ENCODE measurements around the gene RNF8. TPM values are rescaled to one million over a fixed set of nuclear protein-coding genes. Genes with fewer than 3 reads are reported as not detected.
"Not testable (repeated sequence)": the region's sequence is repeated elsewhere in the genome, so short reads cannot be mapped to it uniquely, and the experiment has no call there.

Gene RNF8
- total and polyA plus RNA-seq, 8 donors = 8.7 to 46.0 (median 15.3) TPM

GRCh38 chr6:37442416-37443215, 88.8 kb downstream of the RNF8 start:
- H3K4me1 ChIP-seq = peaks cover 34 to 64% (median 49%) of the 10 kb centered on the region in 4 donors
- intact Hi-C loops (cut with DNase I; ENCODE audit: low total_unique reads) = no loop called here
- H3K27ac ChIP-seq = peak overlapping the region; percentile 47 to 79 (median 68)
- no peak for DNase-seq
- H3K36me3 ChIP-seq = peaks cover 36 to 70% (median 58%) of the 10 kb centered on the region in 4 donors
- no peaks in the 10 kb centered on the region for H3K27me3 ChIP-seq
- peak overlapping the region; percentile 11 to 26 (median 22) for H3K4me3 ChIP-seq
- WGBS, 5 donors = 4 to 11% (median 6%) methylated on average over 4 of the region's 4 CpGs
- no peaks in the 10 kb centered on the region for H3K9me3 ChIP-seq
- TF ChIP-seq EP300 (IDR thresholded peaks at IDR 0.05) (no peak), POLR2AphosphoS5 (IDR thresholded peaks at IDR 0.05) (no peak), POLR2A (IDR thresholded peaks at IDR 0.05) (no peak)
- TF ChIP-seq, protein P1, sequence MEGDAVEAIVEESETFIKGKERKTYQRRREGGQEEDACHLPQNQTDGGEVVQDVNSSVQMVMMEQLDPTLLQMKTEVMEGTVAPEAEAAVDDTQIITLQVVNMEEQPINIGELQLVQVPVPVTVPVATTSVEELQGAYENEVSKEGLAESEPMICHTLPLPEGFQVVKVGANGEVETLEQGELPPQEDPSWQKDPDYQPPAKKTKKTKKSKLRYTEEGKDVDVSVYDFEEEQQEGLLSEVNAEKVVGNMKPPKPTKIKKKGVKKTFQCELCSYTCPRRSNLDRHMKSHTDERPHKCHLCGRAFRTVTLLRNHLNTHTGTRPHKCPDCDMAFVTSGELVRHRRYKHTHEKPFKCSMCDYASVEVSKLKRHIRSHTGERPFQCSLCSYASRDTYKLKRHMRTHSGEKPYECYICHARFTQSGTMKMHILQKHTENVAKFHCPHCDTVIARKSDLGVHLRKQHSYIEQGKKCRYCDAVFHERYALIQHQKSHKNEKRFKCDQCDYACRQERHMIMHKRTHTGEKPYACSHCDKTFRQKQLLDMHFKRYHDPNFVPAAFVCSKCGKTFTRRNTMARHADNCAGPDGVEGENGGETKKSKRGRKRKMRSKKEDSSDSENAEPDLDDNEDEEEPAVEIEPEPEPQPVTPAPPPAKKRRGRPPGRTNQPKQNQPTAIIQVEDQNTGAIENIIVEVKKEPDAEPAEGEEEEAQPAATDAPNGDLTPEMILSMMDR (IDR thresholded peaks at IDR 0.05) = no peak

GRCh38 chr6:37443216-37443542, 89.4 kb downstream of the RNF8 start:
- peak overlapping the region; percentile 54 to 79 (median 70) for H3K27ac ChIP-seq
- H3K27me3 ChIP-seq; DNase-seq; intact Hi-C loops (cut with DNase I; ENCODE audit: low total_unique reads); H3K9me3 ChIP-seq: not testable (repeated sequence)
- peak overlapping the region; percentile 11 to 26 (median 22) for H3K4me3 ChIP-seq
- H3K4me1 ChIP-seq = peaks cover 32 to 58% (median 45%) of the 10 kb centered on the region in 4 donors
- WGBS, 5 donors = 27 to 58% (median 32%) methylated on average over 5 of the region's 5 CpGs
- H3K36me3 ChIP-seq = peaks cover 37 to 70% (median 58%) of the 10 kb centered on the region in 4 donors

Small RNAs within 50 kb of the gene (small RNA-seq; reads per million reads assigned to genes)
- gene RN7SL273P = 0 reads per million in 4 donors

Other genes starting within 250 kb of the RNF8 start
- gene PIM1, start 183.8 kb upstream of the RNF8 start, total RNA-seq = 10 to 100 TPM in 4 of 5 donors, 1 to 10 TPM in 1; 9.8 to 52.9 (median 16.9) TPM
- gene PIM1, start 183.8 kb upstream of the RNF8 start, polyA plus RNA-seq = 10 to 100 TPM; 19.9 to 59.1 (median 25.5) TPM
- gene TBC1D22B, start 96.2 kb upstream of the RNF8 start, total RNA-seq = 10 to 100 TPM in 1 of 5 donors, 1 to 10 TPM in 4; 3.5 to 16.3 (median 6.4) TPM
- gene TBC1D22B, start 96.2 kb upstream of the RNF8 start, polyA plus RNA-seq = 1 to 10 TPM; 5.8 to 6.4 (median 5.9) TPM
- under 1 TPM in 1 of 5 donors, not detected in 4; 0.87 TPM for gene TMEM217, start 95.8 kb upstream of the RNF8 start, total RNA-seq
- gene TMEM217, start 95.8 kb upstream of the RNF8 start, polyA plus RNA-seq = 1 to 10 TPM in 1 of 3 donors, under 1 TPM in 1, not detected in 1; 0.60 to 1.2 TPM
- 100 to 1,000 TPM in 1 of 5 donors, 10 to 100 TPM in 4; 23.6 to 145 (median 26.4) TPM for gene CMTR1, start 79.2 kb downstream of the RNF8 start, total RNA-seq
- 10 to 100 TPM in 1 of 3 donors, 1 to 10 TPM in 2; 6.3 to 14.1 (median 6.6) TPM for gene CMTR1, start 79.2 kb downstream of the RNF8 start, polyA plus RNA-seq
- 10 to 100 TPM in 3 of 5 donors, 1 to 10 TPM in 1, not detected in 1; 4.2 to 46.9 (median 28.8) TPM for gene CCDC167, start 145.9 kb downstream of the RNF8 start, total RNA-seq
- gene CCDC167, start 145.9 kb downstream of the RNF8 start, polyA plus RNA-seq = 10 to 100 TPM; 26.0 to 47.8 (median 42.5) TPM